ENCODE data around the gene AASDH.
"Not testable (repeated sequence)": the region's sequence is repeated elsewhere in the genome, so short reads cannot be mapped to it uniquely, and the experiment has no call there.

AASDH gene

DNA sequence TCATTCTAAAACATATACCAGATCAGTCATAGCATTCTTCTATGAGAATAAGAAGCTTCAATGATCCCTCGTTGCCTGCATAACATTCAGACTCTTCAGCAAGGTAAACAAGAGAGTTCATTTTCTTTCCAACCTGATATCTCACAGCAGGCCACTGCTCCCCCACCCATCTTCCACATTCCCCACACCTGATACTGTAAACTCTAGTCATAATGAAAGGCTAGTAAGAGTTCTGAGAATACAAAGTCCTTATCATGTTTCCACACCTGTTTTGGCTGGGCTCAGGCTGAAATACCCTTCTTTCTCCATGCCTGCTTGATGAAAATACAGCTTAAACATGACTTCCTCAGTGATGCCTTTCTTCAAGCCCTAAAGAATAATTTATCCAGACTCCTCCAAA, 2.3 kb upstream of the AASDH start:
- DNase-seq (ENCODE audit: low read depth): no peak

DNA sequence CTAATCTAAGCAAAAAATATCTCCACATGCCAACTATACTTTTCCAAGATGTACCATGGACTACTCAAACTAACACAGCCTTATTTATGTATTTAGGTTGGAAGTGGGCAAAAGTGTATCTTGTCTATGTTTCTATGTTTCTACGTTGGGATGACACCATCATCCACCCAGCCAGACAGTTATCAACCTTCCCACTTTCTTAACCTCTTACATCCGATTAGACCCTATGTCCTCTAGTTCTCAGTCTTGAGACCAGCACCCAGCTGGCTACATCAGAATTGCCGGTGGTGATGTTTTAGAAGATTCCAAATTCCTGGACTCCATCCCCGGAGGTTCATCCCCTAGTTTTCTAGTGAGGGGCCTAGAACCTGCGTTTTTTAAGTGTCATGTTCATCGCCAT, 1.0 kb upstream of the AASDH start:
- DNase-seq (ENCODE audit: low read depth): no peak

DNA sequence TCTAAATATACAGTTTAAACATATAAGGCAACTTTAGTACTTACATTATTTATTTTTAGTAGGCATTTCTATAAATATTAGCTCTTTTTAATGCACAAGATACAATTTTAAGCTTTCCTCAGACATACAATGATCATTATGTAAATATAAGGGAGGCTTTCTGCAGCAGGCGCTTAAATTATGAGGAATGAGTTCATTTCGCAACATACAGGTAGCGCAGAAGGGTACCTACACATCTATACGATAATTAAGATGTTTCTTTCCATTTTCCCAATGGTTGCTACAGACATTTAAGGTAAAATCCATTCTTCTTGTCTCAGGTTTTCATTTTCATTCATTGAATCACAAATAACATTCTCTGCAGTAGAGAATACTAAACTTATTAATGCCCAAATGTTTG, 1.2 kb downstream of the AASDH start:
- DNase-seq (ENCODE audit: low read depth): no peak

DNA sequence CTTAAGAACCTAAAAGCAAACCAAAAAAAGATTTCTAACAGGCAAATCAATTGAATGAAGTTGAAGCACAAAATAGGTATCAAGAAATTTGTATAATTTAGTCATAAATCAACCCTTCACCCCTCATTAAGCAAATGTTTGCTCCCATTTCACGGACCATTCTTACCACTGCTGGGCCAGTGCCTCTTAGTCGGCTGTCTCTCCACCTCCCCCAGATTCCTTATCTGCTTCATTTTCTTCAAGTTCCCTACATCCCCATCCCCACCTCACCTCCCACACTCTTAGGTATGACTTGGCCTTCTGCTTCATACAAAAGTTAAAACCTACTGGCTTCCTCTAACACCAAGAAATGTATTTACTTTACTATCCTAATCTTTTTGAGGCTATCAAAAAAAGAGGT, 11.8 kb downstream of the AASDH start:
- DNase-seq (ENCODE audit: low read depth): no peak

DNA sequence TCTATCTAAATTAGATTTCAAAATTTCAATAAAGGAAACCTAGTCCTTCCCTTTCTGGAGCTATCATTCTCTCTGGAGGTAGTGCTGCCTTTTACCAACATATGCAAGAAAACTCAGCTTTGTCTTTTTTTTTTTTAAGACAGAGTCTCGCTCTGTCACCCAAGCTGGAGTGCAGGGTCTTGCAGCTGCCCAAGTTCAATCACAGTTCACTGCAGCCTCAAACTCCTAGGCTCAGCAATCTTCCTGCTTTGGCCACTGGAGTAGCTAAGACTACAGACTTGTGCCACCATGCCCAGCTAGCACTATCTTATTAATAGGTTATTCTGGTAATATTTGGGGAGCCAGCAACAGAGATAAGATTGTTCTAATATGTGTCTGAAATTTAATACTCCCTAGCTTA, 12.3 kb downstream of the AASDH start:
- no peak for DNase-seq (ENCODE audit: low read depth)

DNA sequence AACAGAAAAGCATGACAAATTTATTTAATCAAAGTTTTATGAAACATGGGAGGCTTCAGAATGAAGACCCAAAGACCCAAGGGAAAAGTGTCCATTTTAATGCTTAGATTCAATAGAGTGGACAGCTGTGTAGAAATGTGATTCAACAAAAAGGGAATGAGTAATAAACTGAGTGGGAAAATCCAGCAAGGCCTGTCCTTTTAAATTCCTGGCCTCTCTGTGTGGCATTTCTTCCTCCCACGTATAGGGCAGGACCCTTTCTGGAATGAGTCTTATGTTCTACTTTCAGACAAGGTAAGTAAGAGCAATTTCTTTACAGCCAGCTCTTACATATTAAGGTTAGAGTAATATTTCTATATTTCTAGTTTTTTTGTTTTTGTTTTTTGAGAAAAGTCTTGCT, 14.5 kb downstream of the AASDH start:
- no peak for DNase-seq (ENCODE audit: low read depth)

DNA sequence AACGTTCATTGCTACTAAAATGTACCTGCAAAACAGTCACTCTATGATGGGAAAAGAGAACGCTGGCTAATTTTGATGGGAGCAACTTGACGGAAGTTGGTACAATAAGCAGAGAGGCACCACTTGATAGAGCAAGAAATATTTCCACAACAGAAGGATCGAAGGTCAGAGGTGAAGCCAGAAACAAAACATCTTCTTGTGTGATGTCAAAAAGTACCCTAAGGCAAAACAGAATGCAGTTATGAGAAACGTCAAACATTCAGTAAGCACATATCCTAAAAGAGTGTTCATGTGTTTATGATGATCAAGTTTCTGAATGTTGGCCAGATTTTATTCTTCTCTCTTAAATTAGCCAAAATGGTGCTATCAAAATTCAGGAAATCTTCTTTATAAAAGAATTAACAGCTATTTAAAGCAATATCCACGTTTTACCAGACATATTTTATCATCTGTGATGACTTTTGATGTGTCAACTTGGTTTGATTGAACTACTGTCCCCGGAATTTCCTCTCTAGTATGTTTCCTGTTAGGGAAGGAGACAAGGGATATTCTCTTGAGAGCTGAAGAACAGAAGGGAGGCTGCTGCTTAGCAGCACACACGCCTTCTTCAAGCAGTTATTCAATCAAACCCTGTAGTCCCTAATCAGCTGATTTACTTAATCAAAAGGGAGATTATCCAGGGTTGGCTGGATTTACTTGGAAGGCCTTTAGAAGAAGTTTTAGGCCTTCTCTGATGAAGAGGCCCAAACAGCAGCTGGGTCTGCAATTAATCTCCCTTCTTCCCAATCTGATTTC, 15.7 kb downstream of the AASDH start:
- DNase-seq (ENCODE audit: low read depth): no peak

DNA sequence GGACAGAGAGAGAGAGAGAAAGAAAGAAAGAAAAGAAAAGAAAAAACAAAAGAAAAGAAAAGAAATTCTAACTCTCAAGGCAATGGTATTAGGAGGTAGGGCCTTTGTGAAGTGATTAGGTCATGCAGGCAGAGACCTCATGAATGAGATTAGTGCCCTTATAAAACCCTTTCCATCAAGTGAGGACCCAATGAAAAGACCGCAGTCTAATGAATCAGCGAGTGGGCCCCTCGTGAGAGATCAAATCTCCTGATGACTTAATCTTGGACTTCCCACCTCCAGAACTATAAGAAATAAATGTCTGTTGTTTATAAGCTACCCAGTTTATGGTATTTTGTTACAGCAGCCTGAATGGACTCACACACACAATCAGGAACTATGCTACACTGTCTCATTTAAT, 16.9 kb downstream of the AASDH start:
- DNase-seq (ENCODE audit: low read depth): no peak

DNA sequence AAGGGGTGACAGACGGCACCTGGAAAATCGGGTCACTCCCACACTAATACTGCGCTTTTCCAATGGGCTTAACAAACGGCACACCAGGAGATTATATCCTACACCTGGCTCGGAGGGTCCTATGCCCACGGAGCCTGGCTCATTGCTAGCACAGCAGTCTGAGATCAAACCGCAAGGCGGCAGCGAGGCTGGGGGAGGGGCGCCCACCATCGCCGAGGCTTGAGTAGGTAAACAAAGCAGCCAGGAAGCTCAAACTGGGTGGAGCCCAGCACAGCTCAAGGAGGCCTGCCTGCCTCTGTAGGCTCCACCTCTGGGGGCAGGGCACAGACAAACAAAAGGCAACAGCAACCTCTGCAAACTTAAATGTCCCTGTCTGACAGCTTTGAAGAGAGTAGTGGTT, 24.3 kb downstream of the AASDH start:
- DNase-seq (ENCODE audit: low read depth): not testable (repeated sequence)

DNA sequence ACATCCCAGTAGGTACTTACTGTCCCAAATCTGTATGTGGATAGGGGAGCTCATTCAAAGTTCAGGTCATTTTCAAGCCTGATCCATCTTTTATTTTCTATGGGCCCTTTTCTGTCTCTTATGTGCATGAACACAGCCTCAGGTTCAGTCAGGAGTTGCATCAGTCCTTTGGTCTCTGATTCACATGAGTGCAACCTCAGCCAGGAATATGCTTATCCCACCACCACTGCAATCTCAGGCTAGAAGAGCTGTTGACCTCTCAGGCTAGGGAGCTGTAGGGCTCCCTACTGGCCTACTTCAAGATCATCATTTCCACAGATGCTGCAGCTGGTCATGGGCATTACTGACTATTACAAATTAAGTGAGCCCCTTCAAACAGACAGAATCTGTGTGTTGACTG, 27.2 kb downstream of the AASDH start:
- no peak for DNase-seq (ENCODE audit: low read depth)

DNA sequence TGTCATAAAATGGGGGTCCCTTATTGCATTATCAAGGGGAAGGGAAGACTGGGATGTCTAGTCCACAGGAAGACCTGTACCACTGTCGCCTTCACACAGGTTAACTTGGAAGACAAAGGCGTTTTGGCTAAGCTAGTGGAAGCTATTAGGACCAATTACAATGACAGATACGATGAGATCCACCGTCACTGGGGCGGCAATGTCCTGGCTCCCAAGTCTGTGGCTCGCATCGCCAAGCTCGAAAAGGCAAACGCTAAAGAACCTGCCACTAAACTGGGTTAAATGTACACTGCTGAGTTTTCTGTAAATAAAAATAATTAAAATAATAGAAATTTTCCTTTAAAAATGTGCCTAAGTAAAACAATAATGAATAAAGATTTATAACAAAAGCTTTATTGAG, 30.6 kb downstream of the AASDH start:
- DNase-seq (ENCODE audit: low read depth): no peak

DNA sequence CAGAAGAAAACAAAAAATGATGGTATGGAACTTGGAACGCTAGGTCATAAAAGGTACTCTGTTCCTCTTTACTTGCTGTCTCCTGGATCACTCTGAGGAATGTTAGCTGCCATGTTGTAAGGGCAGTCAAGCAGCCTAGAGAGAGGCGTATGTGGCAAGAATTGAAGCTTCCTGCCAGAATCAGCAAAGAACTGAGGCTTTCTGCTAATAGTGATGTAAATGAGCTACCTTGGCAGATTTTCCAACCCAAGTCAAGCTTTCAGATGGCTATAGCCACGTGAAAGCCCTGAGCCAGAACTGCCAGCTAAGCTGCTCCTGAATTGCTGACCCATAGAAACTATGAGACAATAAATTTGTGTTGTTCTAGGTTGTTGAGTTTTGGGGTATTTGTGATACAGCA, 38.7 kb downstream of the AASDH start:
- no peak for DNase-seq (ENCODE audit: low read depth)

DNA sequence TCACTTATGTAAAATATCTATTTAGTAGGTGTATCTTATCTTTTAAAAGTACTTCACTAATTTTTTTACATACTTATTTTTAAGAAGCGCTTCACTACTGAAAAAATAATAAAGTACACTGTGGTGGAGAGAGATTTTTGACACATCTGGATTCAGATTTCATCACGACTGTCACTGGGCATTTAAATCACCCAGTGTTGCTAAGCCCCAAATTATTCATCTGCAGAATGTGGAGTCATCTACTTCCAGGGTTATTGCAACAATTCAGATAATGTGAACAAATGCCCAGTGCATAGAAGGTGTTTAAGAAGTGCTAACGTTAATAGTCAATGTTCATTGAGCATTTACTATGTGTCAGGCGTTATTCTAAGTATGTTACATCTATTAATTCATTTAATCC, 41.8 kb downstream of the AASDH start:
- no peak for DNase-seq (ENCODE audit: low read depth)

DNA sequence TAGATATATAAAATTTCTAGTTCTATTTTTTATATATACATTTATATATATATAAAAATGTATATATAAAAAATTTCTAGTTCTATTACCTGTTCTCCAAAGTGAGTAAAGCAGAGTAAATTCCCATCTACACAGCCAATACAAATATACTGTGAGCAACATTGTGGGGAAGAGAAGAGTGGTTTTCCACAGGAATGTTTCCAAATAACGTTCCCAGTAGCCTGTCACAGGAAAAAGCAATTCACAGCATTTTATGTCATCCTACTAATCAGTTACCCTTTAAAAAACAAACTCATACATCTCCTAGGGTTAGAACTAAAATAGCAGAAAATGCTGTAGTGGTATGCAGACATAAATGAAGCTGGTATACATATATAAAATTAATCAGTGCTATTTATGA, 44.5 kb downstream of the AASDH start:
- DNase-seq (ENCODE audit: low read depth): no peak

DNA sequence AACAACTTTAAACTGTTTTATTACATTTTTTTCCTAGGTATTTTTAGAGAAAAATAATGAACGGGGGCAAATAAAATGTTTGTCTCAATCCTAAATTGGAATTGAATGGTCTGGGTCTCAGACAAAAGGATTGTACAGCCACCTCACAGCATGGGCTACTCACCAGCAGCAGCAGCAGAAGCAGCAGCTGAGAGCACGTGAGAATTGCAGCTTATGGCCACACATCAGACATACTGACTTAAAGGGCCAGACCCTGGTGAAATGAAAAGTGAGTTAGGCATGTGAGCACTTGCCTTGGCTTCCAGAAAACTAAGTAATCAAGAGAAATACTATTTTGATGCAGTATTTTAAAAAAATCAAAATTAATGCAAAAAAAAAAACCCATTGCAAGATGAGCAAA, 56.6 kb downstream of the AASDH start:
- DNase-seq (ENCODE audit: low read depth): no peak

DNA sequence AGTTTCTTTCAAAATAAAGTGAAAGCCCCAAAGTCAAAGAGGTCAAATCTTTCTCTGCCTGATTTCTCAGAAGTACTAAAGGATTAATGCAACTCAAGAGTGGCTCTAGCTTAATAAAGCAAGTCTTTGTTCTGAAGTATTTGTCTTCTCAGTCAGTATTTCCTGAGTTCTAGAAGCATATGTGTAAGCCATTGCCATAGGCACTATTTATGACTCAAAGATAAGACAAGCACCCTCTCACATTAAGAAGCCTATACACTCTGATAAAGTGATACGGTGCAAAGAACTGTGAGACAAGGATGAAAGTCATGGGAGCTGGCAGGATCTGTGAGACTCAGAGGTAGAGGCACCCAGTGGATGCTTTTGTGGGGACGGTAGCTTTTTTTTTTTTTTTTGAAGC, 60.9 kb downstream of the AASDH start:
- no peak for DNase-seq (ENCODE audit: low read depth)

DNA sequence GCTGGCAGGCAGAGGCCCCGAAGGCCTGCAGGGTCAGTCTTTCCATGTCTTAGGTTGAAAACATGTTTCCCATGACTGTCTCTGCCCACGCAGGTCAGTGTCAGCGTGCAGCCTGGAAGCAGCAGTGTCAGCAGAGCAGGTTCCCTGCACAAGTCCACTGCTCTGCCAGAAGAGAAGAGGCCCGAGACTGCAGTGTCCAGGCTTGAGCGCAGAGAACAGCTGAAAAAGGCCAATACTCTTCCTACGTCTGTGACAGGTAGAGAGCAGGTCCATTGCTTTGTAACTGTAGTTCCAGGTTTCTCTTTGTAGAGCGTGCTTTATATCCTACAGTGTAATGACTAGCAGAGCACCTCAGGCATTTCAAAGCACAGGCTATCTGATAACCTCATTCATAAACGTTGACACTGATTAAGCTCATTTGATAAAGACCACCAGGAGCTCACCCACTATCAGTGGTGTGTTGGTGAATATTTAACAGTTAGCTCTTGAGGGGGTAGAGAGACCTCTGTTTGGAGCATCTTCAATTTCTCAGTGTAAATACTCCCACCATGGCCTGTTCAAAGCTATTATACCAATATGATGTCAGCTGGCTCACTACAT, 63.2 kb downstream of the AASDH start:
- DNase-seq (ENCODE audit: low read depth): no peak

DNA sequence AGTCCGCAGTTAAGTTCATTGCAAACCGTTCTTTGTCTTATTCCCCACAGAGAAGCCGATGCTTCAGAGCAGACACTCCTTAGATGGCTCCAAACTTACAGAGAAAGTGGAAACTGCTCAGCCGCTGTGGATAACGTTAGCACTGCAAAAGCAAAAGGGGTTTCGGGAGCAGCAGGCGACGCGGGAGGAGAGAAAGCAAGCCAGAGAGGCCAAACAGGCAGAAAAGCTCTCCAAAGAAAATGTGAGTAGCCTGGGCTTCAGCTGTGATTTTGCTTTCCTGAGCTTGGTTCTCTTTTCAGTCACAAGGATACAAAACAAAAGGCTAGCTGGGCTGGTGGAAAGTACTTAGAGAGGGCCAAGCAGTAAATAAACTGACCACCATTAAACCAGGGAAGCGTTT, 64.0 kb downstream of the AASDH start:
- no peak for DNase-seq (ENCODE audit: low read depth)

DNA sequence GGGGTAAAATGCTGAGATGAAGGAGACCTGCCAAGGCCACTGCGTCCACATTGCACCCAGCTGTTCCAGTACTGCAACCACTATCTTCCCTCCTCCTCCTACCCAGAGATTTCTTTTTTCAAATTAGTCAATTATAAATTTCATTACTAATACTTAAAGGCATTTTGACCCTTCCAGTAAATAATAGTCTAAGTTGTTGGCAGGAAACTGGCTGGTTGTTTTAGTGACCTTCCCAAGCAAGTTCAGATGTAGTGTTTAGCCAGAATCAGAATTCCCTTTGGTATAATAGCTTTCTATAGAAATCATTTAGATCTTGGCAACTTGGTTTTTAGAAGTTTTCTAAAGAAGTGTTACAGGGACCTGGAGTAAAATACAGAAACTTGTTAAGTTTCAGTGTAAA, 66.0 kb downstream of the AASDH start:
- no peak for DNase-seq (ENCODE audit: low read depth)

DNA sequence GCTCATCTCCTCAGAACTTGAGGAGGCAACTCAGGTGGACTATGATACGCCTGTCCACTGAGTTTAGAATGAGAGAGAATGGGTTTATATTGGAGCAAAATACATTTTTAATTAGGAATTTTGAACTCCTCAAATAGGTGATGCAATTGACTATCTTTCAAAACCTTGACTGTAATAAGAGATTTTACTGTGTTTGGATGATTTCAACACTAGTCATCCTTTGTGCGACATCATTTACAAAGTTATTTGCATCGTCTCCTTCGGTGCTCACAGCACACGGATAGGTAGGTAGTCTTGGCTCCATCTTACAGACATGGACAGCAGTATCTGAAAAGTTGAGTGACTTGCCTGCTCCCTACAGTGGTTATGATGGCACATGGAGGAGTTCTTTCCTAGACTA, 67.0 kb downstream of the AASDH start:
- DNase-seq (ENCODE audit: low read depth): peak; percentile 64

DNA sequence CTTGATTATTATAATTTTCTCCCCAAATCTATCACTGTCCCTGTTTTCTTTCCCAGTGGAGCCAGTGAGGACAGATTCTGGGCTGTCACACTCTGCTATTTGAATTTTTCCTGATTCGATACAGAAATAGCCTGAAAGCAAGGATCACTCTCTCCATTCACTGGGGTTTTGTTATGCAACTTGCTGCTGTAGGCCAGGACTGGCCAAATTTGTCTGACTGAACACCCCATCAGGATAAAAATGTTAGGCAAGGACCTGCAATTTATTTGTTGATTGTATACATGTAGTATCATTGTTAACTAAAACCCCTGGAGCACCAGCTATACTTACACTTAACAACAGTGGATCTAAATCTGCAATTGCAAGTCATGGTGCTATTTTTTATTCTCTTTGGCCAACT, 68.7 kb downstream of the AASDH start:
- DNase-seq (ENCODE audit: low read depth): no peak

DNA sequence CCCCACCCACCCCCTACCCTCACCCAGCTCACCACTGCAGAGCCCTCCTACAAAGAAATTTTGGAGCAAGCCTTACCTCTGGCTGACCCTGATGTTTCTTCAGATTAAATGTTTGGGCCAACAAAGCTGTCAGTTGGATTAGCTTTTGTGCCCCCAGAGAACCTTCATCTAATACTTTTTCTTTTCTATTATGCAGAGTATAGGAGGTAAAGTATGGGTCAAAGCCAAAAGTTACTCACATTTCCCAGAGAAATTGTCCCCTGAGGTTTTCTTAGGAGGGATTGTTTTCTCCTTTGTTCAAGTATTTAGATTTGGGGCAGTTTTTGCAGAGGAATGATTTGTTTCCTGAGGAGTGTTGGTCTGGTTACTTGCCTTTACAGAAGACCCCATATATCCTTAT, 69.5 kb downstream of the AASDH start:
- no peak for DNase-seq (ENCODE audit: low read depth)

DNA sequence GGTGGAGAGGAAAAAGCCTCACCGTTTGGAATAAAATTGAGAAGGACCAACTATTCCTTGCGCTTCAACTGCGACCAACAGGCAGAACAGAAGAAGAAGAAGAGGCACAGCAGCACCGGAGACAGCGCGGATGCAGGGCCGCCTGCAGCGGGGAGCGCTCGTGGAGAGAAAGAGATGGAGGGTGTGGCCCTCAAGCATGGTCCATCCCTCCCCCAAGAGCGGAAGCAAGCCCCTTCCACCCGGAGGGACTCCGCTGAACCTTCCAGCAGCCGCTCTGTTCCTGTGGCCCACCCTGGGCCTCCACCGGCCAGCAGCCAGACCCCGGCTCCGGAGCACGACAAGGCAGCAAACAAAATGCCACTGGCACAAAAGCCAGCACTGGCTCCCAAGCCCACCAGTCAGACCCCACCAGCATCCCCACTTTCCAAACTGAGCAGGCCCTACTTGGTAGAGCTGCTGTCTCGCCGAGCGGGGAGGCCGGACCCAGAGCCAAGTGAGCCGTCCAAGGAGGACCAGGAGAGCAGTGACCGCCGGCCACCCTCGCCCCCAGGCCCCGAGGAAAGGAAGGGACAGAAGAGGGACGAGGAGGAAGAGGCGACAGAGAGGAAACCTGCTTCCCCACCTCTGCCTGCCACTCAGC, 71.2 kb downstream of the AASDH start:
- no peak for DNase-seq (ENCODE audit: low read depth)

DNA sequence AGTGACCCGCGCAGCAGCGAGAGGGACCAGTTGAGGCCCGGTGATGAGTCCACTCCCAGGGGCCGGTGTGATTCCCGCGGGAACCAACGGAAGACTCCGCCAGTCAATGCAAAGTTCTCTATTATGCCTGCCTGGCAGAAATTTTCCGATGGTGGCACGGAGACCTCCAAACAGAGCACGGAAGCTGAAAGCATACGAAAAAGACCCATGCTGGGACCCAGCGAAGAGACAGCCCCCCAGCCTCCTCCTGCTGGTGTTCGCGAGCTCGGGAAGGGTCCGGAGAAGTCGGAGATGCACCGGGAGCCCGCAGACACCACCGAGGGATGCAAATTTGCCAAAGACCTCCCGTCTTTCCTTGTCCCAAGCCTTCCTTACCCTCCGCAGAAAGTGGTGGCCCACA, 71.7 kb downstream of the AASDH start:
- no peak for DNase-seq (ENCODE audit: low read depth)

Measured in HS-5 (cell line).